Measurements from ENCODE around the gene ZNF286A. TPM values are rescaled to one million over a fixed set of nuclear protein-coding genes. Genes with fewer than 3 reads are reported as not detected.

The ZNF286A gene
- total RNA-seq, 1 experiment from 2014 or later = 25.5 TPM

- no peak overlapping the region for H3K4me3 ChIP-seq (ENCODE audit: low read depth in 2 of 2, low read length in 2 of 2)
- BruUV-seq (replicated peaks) = no TSS peak
- H3K36me3 ChIP-seq (ENCODE audit: control insufficient read depth, insufficient read depth, low read length) = no peaks in the 10 kb centered on the region
- H3K9me3 ChIP-seq (ENCODE audit: control insufficient read depth, insufficient read depth, low read depth, low read length) = no peaks in the 10 kb centered on the region
- ChIA-PET CTCF (no interaction called here), POLR2A (no interaction called here)
- in situ Hi-C loops (cut with HindIII; ENCODE audit: low pct_unique_long_range_greater_than_20kb, low sequenced_read_pairs) = no loop called here
- no peaks in the 10 kb centered on the region for H3K27me3 ChIP-seq (ENCODE audit: control insufficient read depth, insufficient read depth, low read length)
- no peak for DNase-seq (ENCODE audit: low read depth, low spot score)
- TF ChIP-seq TCF7L2 (IDR thresholded peaks at IDR 0.05; ENCODE audit: low read depth, low read length) = no peak
- no peak for TF ChIP-seq SIN3A (IDR thresholded peaks at IDR 0.05; ENCODE audit: borderline replicate concordance, insufficient read depth, low read depth, low read length)
- TF ChIP-seq REST (IDR thresholded peaks at IDR 0.05; ENCODE audit: insufficient read depth in 1 of 2, low read depth in 2 of 2, low read length in 1 of 2) = no peak
- TF ChIP-seq CTCF (IDR thresholded peaks at IDR 0.05) = no peak
- TF ChIP-seq POLR2AphosphoS5 (IDR thresholded peaks at IDR 0.05; ENCODE audit: low read depth, low read length) = no peak
- no peak for ATAC-seq
- no peak overlapping the region for H3K27ac ChIP-seq (ENCODE audit: low read length)
- no peaks in the 10 kb centered on the region for H3K4me1 ChIP-seq (ENCODE audit: control insufficient read depth, insufficient read depth, low read length)
- intact Hi-C loops (cut with micrococcal nuclease; ENCODE audit: unreplicated experiment) = no loop called here
These were observed 41.1 kb downstream of the ZNF286A start for GRCh38 chr17:15740570-15741120.

- ATAC-seq = no peak
- no peaks in the 10 kb centered on the region for H3K36me3 ChIP-seq (ENCODE audit: control insufficient read depth, insufficient read depth, low read length)
- CTCF ChIA-PET = no interaction called here
- H3K9me3 ChIP-seq (ENCODE audit: control insufficient read depth, insufficient read depth, low read depth, low read length) = no peaks in the 10 kb centered on the region
- H3K27me3 ChIP-seq (ENCODE audit: control insufficient read depth, insufficient read depth, low read length) = no peaks in the 10 kb centered on the region
- no peak overlapping the region for H3K4me3 ChIP-seq (ENCODE audit: low read depth in 2 of 2, low read length in 2 of 2)
- intact Hi-C loops (cut with micrococcal nuclease; ENCODE audit: unreplicated experiment) = no loop called here
- no peak for TF ChIP-seq POLR2AphosphoS5 (IDR thresholded peaks at IDR 0.05; ENCODE audit: low read depth, low read length)
- TF ChIP-seq SIN3A (IDR thresholded peaks at IDR 0.05; ENCODE audit: borderline replicate concordance, insufficient read depth, low read depth, low read length) = no peak
- TF ChIP-seq TCF7L2 (IDR thresholded peaks at IDR 0.05; ENCODE audit: low read depth, low read length) = no peak
- no peak for TF ChIP-seq CTCF (IDR thresholded peaks at IDR 0.05)
- TF ChIP-seq REST (IDR thresholded peaks at IDR 0.05; ENCODE audit: insufficient read depth in 1 of 2, low read depth in 2 of 2, low read length in 1 of 2) = no peak
- POLR2A ChIA-PET = no interaction called here
- no peak for DNase-seq (ENCODE audit: low read depth, low spot score)
- BruUV-seq (replicated peaks) = no TSS peak
- in situ Hi-C loops (cut with HindIII; ENCODE audit: low pct_unique_long_range_greater_than_20kb, low sequenced_read_pairs) = no loop called here
- no peaks in the 10 kb centered on the region for H3K4me1 ChIP-seq (ENCODE audit: control insufficient read depth, insufficient read depth, low read length)
- H3K27ac ChIP-seq (ENCODE audit: low read length) = no peak overlapping the region
These were observed 42.1 kb downstream of the ZNF286A start for GRCh38 chr17:15741624-15742023.
